Measurements from ENCODE around the gene HOXA7.
A peak's percentile ranks its signal among the peaks of the same experiment; 100 is the strongest.

Gene HOXA7

DNA sequence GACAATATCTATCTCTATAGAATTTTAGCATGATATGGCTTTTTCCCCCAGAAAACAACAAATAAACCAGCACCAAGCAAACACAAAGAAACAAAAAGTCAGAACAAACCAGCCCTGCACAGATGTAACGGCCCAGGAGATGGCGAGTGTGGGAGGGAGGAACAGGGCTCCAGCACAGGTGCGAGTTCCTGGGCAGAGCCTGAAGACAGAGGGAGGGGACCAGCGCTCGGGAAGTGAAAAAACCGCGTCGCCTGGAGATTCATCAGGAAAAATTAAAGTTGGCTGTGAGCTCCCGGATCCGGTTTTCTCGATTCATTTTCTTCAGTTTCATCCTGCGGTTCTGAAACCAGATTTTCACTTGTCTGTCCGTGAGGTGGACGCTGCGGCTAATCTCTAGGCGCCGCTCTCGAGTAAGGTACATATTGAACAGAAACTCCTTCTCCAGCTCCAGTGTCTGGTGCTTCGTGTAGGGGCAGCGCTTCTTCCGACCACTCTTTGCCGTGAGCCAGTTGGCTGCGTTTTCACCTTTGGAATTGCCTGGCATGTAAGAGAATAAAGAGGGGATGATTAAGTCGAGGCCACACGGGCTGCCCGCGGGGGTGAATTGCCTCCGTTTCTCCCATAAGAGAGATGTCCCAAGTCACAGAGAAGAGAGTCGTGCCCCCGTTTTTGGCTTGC is 15.3 kb upstream of the HOXA7 start:
- Mint-ChIP-seq H3K36me3 (no peaks in the 10 kb centered on the region), H3K9me3 (ENCODE audit: low read depth) (no peaks in the 10 kb centered on the region), H3K27ac (peak overlapping the region; percentile 18), H3K4me1 (ENCODE audit: low read depth) (peaks cover 30% of the 10 kb centered on the region), H3K4me3 (peak overlapping the region; percentile 57), H3K27me3 (peaks cover 43% of the 10 kb centered on the region)

DNA sequence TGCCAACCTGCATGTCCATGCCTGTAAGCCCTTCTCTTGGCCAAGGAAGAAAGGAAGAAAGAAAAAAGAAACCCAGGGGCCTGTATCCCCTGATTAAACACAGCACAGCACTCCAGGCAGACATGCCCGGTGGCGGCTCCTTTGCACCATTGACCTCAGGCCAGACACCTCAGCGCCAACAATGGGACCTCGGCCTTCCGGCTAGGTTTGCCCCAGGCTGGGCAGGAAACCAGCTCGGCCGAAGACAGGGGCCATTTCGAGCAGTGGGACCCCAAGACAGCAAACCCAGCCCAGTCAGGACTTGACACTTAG is 14.8 kb upstream of the HOXA7 start:
- Mint-ChIP-seq H3K4me3 (no peak overlapping the region), H3K27me3 (peaks cover 45% of the 10 kb centered on the region), H3K27ac (peak overlapping the region; percentile 12), H3K36me3 (no peaks in the 10 kb centered on the region), H3K4me1 (ENCODE audit: low read depth) (peaks cover 31% of the 10 kb centered on the region), H3K9me3 (ENCODE audit: low read depth) (no peaks in the 10 kb centered on the region)

DNA sequence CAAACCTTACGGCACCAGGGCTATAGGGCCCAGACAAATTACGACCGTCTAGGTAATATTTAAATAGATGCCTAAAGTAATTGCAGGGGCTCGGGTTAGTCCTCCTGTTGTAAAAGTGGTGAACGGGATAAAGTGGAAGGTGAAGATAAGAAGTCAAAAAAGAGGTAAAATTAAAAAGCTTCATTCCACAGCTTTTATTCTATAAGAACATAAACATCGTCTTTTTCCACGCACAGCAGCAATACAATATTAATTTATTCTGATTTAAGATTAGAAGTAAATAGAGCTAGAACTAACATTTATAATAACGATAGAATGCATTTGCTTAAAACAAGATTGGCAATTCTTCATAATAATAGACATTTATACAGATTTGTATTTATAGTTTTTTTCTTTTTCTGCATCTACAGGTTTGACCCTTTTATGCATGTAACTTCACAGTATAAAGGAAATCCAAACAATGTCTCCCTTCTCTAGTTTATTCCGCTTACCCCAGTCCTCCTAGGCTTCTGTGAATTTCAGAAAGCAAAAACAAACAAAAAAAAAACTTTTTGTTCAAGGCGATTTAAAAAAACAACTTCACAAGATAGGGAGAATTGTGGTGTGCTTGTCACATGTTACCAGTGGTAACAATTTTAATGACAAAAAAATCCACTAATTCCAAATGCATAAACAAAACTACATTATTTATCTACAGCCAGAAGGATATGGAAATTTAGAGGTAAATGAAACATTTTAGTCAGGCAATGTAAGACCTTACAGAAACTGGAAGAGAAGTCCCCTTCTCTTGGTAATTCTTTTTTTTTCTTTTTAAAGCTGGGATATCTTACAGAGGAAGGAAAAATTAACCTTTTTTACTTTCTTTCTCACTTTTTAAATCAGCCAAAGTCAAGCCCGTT is 14.2 kb upstream of the HOXA7 start:
- Mint-ChIP-seq H3K27me3 (peaks cover 47% of the 10 kb centered on the region), H3K36me3 (no peaks in the 10 kb centered on the region), H3K9me3 (ENCODE audit: low read depth) (no peaks in the 10 kb centered on the region), H3K4me3 (peak overlapping the region; percentile 17), H3K27ac (peak overlapping the region; percentile 12), H3K4me1 (ENCODE audit: low read depth) (peaks cover 35% of the 10 kb centered on the region)

DNA sequence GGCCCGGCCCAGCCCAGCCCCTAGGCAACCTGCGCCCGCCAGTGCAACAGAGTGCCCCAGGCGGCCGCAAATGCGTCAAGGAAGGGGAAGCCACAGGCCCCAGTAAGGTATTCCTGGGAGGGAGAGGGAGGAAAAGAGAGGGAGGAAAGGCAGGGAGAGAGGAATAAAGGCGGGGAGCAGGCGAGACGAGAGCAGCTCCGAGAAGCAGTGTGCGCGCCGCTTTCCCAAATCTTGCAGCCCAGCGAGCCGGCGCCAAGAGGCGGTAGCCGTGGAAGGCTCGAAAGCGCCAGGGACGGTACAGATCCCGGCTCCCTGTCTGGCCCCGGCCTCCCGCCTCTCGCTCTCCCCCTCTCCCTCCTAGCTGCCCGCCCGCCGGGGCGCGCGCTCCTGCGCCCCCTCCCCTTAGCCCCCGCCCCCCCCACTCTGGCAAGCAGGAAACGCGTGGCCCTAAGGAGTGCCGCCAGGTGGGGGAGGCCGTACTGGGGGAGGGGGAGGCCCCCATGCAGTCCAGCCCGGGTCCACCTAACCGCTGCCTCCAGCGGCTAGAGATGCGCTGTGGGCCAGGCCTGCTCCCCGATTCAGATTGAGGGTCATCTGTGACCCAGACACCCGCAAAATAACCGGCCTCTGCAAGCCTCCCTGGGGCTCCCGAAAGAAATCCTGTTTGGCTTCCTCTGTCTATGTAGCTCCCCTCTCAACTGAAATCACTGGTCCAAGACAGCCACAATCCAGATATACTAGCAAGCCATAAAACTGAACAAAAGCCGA is 13.4 kb upstream of the HOXA7 start:
- H3K4me1 Mint-ChIP-seq (ENCODE audit: low read depth): peaks cover 38% of the 10 kb centered on the region
- H3K9me3 Mint-ChIP-seq (ENCODE audit: low read depth): no peaks in the 10 kb centered on the region
- peaks cover 46% of the 10 kb centered on the region for H3K27me3 Mint-ChIP-seq
- no peaks in the 10 kb centered on the region for H3K36me3 Mint-ChIP-seq
- H3K4me3 Mint-ChIP-seq: peak overlapping the region; percentile 17
- H3K27ac Mint-ChIP-seq: no peak overlapping the region

DNA sequence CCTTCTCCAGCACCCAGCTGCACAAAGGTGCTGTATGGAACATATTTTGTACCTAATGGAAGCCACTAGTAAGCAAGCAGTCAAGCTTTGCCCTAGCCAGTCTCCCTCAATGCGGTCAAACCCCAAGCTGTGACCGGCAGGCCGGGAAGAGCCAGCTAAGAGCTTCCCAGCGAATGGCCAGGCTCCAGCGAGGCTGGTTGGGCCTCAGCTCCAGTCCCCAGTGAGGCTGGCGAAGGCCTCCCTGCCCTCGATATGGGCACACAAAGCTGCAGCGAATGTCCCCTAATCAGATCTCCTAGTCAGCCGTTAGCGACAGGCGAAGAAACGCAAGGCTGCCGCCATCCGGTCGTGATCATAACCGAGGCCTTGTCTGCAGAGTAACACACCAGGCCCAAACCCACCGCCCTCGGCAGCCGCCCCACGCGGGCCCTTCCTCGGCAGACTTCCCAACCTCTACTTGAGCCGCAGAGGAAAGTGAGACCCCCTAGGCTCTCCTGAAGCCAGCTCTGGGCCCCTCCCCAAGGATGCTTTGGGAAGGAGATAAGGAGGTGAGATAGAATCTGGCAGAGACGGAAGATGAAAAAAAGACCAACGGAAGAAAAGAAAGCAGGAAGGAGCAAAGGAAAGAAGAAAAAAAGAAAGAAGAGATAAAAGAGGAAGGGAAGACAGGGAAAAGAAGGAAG is 11.9 kb upstream of the HOXA7 start:
- peaks cover 56% of the 10 kb centered on the region for H3K27me3 Mint-ChIP-seq
- H3K36me3 Mint-ChIP-seq: no peaks in the 10 kb centered on the region
- no peak overlapping the region for H3K27ac Mint-ChIP-seq
- no peaks in the 10 kb centered on the region for H3K9me3 Mint-ChIP-seq (ENCODE audit: low read depth)
- H3K4me3 Mint-ChIP-seq: peak overlapping the region; percentile 2
- H3K4me1 Mint-ChIP-seq (ENCODE audit: low read depth): peaks cover 39% of the 10 kb centered on the region

DNA sequence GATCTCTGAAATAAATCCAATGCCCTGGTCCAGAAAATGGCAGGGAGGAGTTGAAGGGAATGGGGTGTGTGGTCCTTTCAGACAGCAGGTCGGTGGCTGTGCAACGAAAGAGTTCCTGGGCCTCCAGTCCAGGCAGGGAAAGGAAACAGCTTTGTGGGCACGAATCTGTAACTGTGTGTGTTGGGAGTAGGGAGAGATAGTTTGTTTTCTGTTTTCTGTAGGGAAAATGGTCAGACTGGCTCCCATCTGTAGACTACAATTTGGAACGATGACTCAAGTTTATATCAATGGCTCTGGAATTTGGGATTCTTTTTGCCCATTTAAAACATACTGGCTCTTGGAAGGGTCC is 11.4 kb upstream of the HOXA7 start:
- peaks cover 60% of the 10 kb centered on the region for H3K27me3 Mint-ChIP-seq
- no peak overlapping the region for H3K4me3 Mint-ChIP-seq
- H3K9me3 Mint-ChIP-seq (ENCODE audit: low read depth): no peaks in the 10 kb centered on the region
- peaks cover 39% of the 10 kb centered on the region for H3K4me1 Mint-ChIP-seq (ENCODE audit: low read depth)
- H3K27ac Mint-ChIP-seq: no peak overlapping the region
- H3K36me3 Mint-ChIP-seq: no peaks in the 10 kb centered on the region

DNA sequence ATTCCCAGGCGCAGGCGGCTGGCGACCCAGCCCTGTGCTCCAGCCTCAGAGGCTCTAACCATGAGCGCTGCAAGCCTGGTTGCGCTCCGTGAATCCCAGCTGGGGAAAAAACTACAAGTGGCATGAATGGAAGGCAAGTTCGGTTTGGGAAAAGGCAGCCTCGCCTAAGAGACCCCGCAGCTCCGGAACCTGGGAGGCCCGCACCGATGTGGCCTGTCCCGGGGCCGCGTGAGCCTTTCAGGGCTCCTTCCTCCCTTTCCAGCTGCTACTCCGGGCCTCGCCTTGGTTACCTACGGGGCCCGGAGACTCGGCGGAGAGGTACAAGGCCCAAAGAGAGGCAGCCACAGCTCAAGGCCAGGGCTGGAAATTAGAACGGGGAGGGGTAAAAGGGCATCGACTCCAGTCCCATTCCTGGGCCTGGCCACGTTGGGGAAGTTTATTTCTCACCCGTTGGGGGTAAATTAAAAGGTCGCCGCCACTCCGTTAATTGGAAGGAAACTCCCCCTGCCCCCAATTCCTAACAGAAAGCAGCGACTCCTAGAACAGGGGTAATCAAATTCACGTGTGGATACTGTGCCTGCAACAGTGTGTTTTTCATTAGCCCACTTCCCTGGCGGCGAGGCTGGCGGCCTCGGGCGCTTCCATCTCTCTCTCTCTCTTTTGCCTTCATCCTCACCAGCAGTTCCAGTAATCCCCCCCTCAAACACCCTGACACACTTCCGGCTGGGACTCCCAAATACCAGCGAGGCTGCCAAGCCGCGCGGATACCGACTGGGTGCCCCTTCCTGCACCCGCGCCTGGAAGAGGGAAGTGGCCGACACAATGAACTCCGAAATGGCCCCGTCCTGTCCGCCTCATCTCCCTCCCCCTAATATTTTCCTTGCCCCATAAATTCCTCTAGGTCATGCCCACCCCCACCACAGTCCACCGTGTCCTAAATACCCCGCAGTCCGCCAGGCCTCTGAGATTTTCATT is 10.3 kb upstream of the HOXA7 start:
- H3K27me3 Mint-ChIP-seq: peaks cover 56% of the 10 kb centered on the region
- peak overlapping the region; percentile 47 for H3K4me3 Mint-ChIP-seq
- H3K9me3 Mint-ChIP-seq (ENCODE audit: low read depth): no peaks in the 10 kb centered on the region
- no peaks in the 10 kb centered on the region for H3K36me3 Mint-ChIP-seq
- H3K4me1 Mint-ChIP-seq (ENCODE audit: low read depth): peaks cover 33% of the 10 kb centered on the region
- no peak overlapping the region for H3K27ac Mint-ChIP-seq

- Mint-ChIP-seq H3K4me1 (ENCODE audit: low read depth) (peaks cover 30% of the 10 kb centered on the region), H3K27ac (peak overlapping the region; percentile 72), H3K27me3 (peaks cover 53% of the 10 kb centered on the region), H3K4me3 (peak overlapping the region; percentile 65), H3K9me3 (ENCODE audit: low read depth) (no peaks in the 10 kb centered on the region), H3K36me3 (no peaks in the 10 kb centered on the region)
Measured at GRCh38 chr7:27165996-27166530, 9.6 kb upstream of the HOXA7 start.

DNA sequence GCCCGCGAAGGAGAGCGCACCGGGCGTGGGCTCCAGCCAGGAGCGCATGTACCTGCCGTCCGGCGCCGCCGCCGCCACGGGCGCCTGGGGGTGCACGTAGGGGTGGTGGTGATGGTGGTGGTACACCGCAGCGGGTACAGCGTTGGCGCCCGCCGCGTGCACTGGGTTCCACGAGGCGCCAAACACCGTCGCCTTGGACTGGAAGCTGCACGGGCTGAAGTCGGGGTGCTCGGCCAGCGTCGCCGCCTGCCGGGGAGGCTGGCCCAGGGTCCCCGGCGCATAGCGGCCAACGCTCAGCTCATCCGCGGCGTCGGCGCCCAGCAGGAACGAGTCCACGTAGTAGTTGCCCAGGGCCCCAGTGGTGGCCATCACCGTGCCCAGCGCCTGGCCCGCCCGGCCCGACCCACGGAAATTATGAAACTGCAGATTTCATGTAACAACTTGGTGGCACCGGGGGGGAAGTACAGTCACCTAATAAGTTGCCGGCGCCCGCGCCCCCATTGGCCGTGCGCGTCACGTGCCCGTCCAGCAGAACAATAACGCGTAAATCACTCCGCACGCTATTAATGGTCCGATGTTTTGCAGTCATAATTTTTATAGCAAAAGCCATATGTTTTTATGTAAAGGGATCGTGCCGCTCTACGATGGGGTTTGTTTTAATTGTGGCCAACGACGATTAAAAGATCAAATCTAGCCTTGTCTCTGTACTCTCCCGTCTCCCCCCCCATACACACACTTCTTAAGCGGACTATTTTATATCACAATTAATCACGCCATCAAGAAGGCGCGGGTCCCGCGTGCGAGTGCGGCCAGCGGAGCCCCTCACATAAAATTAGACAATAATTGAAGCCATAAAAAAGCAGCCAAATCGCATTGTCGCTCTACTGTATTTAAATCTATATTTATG is 8.9 kb upstream of the HOXA7 start, which contains the start of gene HOXA9:
HOXA9 (minus strand) TSS at position 449 of the 907 bp plus-strand sequence; CDS start at position 369, 80 bp downstream.
- Mint-ChIP-seq H3K27me3 (peaks cover 49% of the 10 kb centered on the region), H3K27ac (peak within 1 kb of the TSS; percentile 72), H3K9me3 (ENCODE audit: low read depth) (no peaks in the 10 kb centered on the region), H3K4me1 (ENCODE audit: low read depth) (peaks cover 28% of the 10 kb centered on the region), H3K36me3 (no peaks in the 10 kb centered on the region), H3K4me3 (peak within 1 kb of the TSS; percentile 65)

DNA sequence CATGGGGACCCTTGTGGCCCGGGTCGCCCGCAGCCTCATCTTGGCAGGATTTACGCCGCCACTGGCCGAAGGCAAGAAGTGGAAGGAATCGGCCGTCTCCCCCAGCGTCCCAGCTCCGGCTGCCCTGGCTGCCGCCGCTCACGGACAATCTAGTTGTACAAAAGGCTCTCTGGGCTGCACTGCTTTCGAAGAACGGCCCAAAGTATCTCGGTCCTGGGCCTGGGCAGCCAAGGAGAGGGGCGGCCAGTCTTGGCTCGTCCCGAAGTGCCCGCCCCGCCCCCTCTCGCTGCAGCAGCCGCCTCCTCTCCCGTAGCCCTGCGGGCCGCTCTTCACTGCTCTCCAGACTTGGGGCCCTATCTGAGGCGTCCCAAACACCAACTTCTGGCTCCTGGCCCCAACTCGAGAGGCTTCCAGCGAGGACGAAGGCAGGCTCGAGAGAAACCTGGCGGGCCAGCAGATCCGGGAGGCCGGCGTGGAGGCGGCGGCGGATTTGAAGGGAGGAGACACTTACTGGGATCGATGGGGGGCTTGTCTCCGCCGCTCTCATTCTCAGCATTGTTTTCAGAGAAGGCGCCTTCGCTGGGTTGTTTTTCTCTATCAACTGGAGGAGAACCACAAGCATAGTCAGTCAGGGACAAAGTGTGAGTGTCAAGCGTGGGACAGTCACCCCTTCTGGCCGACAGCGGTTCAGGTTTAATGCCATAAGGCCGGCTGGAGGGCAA is 8.1 kb upstream of the HOXA7 start:
- peaks cover 28% of the 10 kb centered on the region for H3K4me1 Mint-ChIP-seq (ENCODE audit: low read depth)
- peaks cover 48% of the 10 kb centered on the region for H3K27me3 Mint-ChIP-seq
- H3K9me3 Mint-ChIP-seq (ENCODE audit: low read depth): no peaks in the 10 kb centered on the region
- peak overlapping the region; percentile 22 for H3K27ac Mint-ChIP-seq
- H3K4me3 Mint-ChIP-seq: no peak overlapping the region
- no peaks in the 10 kb centered on the region for H3K36me3 Mint-ChIP-seq

- H3K27ac Mint-ChIP-seq: no peak overlapping the region
- H3K4me1 Mint-ChIP-seq (ENCODE audit: low read depth): peaks cover 28% of the 10 kb centered on the region
- H3K27me3 Mint-ChIP-seq: peaks cover 52% of the 10 kb centered on the region
- H3K9me3 Mint-ChIP-seq (ENCODE audit: low read depth): no peaks in the 10 kb centered on the region
- no peaks in the 10 kb centered on the region for H3K36me3 Mint-ChIP-seq
- no peak overlapping the region for H3K4me3 Mint-ChIP-seq
Measured at GRCh38 chr7:27164045-27164366, 7.5 kb upstream of the HOXA7 start.

- Mint-ChIP-seq H3K4me1 (ENCODE audit: low read depth) (peaks cover 29% of the 10 kb centered on the region), H3K9me3 (ENCODE audit: low read depth) (no peaks in the 10 kb centered on the region), H3K36me3 (no peaks in the 10 kb centered on the region), H3K27ac (no peak overlapping the region), H3K27me3 (peaks cover 51% of the 10 kb centered on the region), H3K4me3 (no peak overlapping the region)
Measured at GRCh38 chr7:27163288-27164044, 7.0 kb upstream of the HOXA7 start.

Data from activated naive CD8-positive, alpha-beta T cell (primary cell).